ENCODE data around the gene KCNJ8.
"Not testable (repeated sequence)": the region's sequence is repeated elsewhere in the genome, so short reads cannot be mapped to it uniquely, and the experiment has no call there.

The KCNJ8 gene

DNA sequence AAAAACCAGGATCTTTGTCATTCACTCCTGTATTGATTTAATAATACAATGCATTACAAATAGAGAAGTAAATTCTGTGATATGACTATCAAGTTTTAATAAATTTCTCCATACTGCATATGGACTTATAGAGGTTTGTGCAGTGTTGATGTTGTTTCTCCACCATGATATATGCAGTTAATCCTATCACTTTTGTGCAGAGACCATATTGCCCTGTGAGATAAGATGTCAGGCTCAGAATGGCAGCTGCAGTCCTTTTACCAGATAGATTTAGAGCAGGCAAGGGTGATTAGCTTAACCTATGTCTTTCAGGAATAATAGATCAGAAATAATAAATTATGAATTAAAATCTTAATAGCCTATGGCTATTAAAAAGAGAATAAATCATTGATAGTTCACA is 38.6 kb upstream of the KCNJ8 start:
- H4K20me1 ChIP-seq (ENCODE audit: insufficient read depth, low read length, poor library complexity, severe bottlenecking): no peaks in the 10 kb centered on the region
- H3K9me3 ChIP-seq (ENCODE audit: insufficient read depth, low read depth, low read length): no peaks in the 10 kb centered on the region
- no peaks in the 10 kb centered on the region for H3F3A ChIP-seq (ENCODE audit: low read depth)
- H2AFZ ChIP-seq (ENCODE audit: low read length): no peak overlapping the region
- H3K79me2 ChIP-seq (ENCODE audit: insufficient read depth, low read length): no peaks in the 10 kb centered on the region
- no peaks in the 10 kb centered on the region for H3K36me3 ChIP-seq (ENCODE audit: insufficient read depth, low read length)
- TF ChIP-seq EZH2phosphoT487 (IDR thresholded peaks at IDR 0.05; ENCODE audit: borderline replicate concordance): no peak
- TF ChIP-seq, protein P1, sequence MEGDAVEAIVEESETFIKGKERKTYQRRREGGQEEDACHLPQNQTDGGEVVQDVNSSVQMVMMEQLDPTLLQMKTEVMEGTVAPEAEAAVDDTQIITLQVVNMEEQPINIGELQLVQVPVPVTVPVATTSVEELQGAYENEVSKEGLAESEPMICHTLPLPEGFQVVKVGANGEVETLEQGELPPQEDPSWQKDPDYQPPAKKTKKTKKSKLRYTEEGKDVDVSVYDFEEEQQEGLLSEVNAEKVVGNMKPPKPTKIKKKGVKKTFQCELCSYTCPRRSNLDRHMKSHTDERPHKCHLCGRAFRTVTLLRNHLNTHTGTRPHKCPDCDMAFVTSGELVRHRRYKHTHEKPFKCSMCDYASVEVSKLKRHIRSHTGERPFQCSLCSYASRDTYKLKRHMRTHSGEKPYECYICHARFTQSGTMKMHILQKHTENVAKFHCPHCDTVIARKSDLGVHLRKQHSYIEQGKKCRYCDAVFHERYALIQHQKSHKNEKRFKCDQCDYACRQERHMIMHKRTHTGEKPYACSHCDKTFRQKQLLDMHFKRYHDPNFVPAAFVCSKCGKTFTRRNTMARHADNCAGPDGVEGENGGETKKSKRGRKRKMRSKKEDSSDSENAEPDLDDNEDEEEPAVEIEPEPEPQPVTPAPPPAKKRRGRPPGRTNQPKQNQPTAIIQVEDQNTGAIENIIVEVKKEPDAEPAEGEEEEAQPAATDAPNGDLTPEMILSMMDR (conservative IDR thresholded peaks at IDR 0.05; ENCODE audit: low read length): no peak
- no peaks in the 10 kb centered on the region for H3K9me2 ChIP-seq (replicated peaks; ENCODE audit: low read depth, low read length)
- H3K9ac ChIP-seq (ENCODE audit: low read depth, low read length, poor library complexity, severe bottlenecking): no peak overlapping the region
- H3K4me1 ChIP-seq (ENCODE audit: insufficient read depth, low read length, poor library complexity, severe bottlenecking): no peaks in the 10 kb centered on the region
- no peak overlapping the region for H3K4me2 ChIP-seq (ENCODE audit: low read depth, low read length, poor library complexity, severe bottlenecking)
- no peak overlapping the region for H3K4me3 ChIP-seq (ENCODE audit: low read length, poor library complexity, severe bottlenecking)
- H3K27me3 ChIP-seq (ENCODE audit: insufficient read depth, low read length, poor library complexity, severe bottlenecking): no peaks in the 10 kb centered on the region

GRCh38 chr12:21812340-21812739 is 37.8 kb upstream of the KCNJ8 start:
- not testable (repeated sequence) for H3K79me2 ChIP-seq (ENCODE audit: insufficient read depth, low read length); H3F3A ChIP-seq (ENCODE audit: low read depth); H3K9me2 ChIP-seq (replicated peaks; ENCODE audit: low read depth, low read length); H3K4me2 ChIP-seq (ENCODE audit: low read depth, low read length, poor library complexity, severe bottlenecking); H3K27me3 ChIP-seq (ENCODE audit: insufficient read depth, low read length, poor library complexity, severe bottlenecking); H3K36me3 ChIP-seq (ENCODE audit: insufficient read depth, low read length); H2AFZ ChIP-seq (ENCODE audit: low read length); H3K4me3 ChIP-seq (ENCODE audit: low read length, poor library complexity, severe bottlenecking); H3K4me1 ChIP-seq (ENCODE audit: insufficient read depth, low read length, poor library complexity, severe bottlenecking); H3K9ac ChIP-seq (ENCODE audit: low read depth, low read length, poor library complexity, severe bottlenecking); H4K20me1 ChIP-seq (ENCODE audit: insufficient read depth, low read length, poor library complexity, severe bottlenecking); H3K9me3 ChIP-seq (ENCODE audit: insufficient read depth, low read depth, low read length)

GRCh38 chr12:21809100-21809499 is 34.6 kb upstream of the KCNJ8 start:
- Histone ChIP-seq H3K79me2 (ENCODE audit: insufficient read depth, low read length) (no peaks in the 10 kb centered on the region), H4K20me1 (ENCODE audit: insufficient read depth, low read length, poor library complexity, severe bottlenecking) (no peaks in the 10 kb centered on the region), H3K9me2 (replicated peaks; ENCODE audit: low read depth, low read length) (no peaks in the 10 kb centered on the region), H3K27me3 (ENCODE audit: insufficient read depth, low read length, poor library complexity, severe bottlenecking) (no peaks in the 10 kb centered on the region), H2AFZ (ENCODE audit: low read length) (no peak overlapping the region), H3K4me2 (ENCODE audit: low read depth, low read length, poor library complexity, severe bottlenecking) (no peak overlapping the region), H3K36me3 (ENCODE audit: insufficient read depth, low read length) (no peaks in the 10 kb centered on the region), H3K4me3 (ENCODE audit: low read length, poor library complexity, severe bottlenecking) (no peak overlapping the region), H3F3A (ENCODE audit: low read depth) (no peaks in the 10 kb centered on the region), H3K4me1 (ENCODE audit: insufficient read depth, low read length, poor library complexity, severe bottlenecking) (no peaks in the 10 kb centered on the region), H3K9me3 (ENCODE audit: insufficient read depth, low read depth, low read length) (no peaks in the 10 kb centered on the region), H3K9ac (ENCODE audit: low read depth, low read length, poor library complexity, severe bottlenecking) (no peak overlapping the region)
- TF ChIP-seq EZH2phosphoT487 (IDR thresholded peaks at IDR 0.05; ENCODE audit: borderline replicate concordance): no peak
- TF ChIP-seq, protein P1 (conservative IDR thresholded peaks at IDR 0.05; ENCODE audit: low read length): no peak

DNA sequence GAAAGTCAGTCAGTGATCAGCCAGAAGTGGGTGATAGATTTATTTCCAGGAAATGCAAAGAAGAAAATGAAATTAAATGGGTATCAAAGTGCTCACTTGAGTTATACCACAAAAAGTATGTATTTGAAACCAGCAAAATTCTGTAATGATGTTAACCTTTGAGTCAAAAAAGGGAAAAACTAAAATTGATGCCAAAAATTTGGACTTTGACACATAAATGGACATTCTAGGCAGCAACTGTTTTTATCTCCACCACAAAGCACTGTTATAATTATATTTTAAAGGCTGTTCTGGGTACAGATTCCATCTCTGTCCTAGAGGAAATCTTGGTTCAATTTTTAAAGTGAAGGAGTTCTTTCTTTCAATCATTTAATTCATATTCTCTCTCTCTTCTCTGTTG is 31.7 kb upstream of the KCNJ8 start:
- Histone ChIP-seq H3K4me2 (ENCODE audit: low read depth, low read length, poor library complexity, severe bottlenecking) (no peak overlapping the region), H4K20me1 (ENCODE audit: insufficient read depth, low read length, poor library complexity, severe bottlenecking) (no peaks in the 10 kb centered on the region), H3K27me3 (ENCODE audit: insufficient read depth, low read length, poor library complexity, severe bottlenecking) (no peaks in the 10 kb centered on the region), H3F3A (ENCODE audit: low read depth) (no peaks in the 10 kb centered on the region), H3K79me2 (ENCODE audit: insufficient read depth, low read length) (no peaks in the 10 kb centered on the region), H3K9me2 (replicated peaks; ENCODE audit: low read depth, low read length) (no peaks in the 10 kb centered on the region), H3K4me1 (ENCODE audit: insufficient read depth, low read length, poor library complexity, severe bottlenecking) (no peaks in the 10 kb centered on the region), H3K36me3 (ENCODE audit: insufficient read depth, low read length) (no peaks in the 10 kb centered on the region), H3K9me3 (ENCODE audit: insufficient read depth, low read depth, low read length) (no peaks in the 10 kb centered on the region), H2AFZ (ENCODE audit: low read length) (no peak overlapping the region), H3K4me3 (ENCODE audit: low read length, poor library complexity, severe bottlenecking) (no peak overlapping the region), H3K9ac (ENCODE audit: low read depth, low read length, poor library complexity, severe bottlenecking) (no peak overlapping the region)
- TF ChIP-seq EZH2phosphoT487 (IDR thresholded peaks at IDR 0.05; ENCODE audit: borderline replicate concordance): no peak
- TF ChIP-seq, protein P1 (conservative IDR thresholded peaks at IDR 0.05; ENCODE audit: low read length): no peak

All from Loucy (cell line).